CD4-positive, alpha-beta T cell treated with Interleukin-17A for 1 hour (primary cell): ENCODE data around the gene NRARP.
A peak's percentile ranks its signal among the peaks of the same experiment; 100 is the strongest.

ENCODE experiments used
- DNase-seq: peaks from one replicate; pipeline ENCODE4 v3.0.0-alpha.2; 2020

The NRARP gene

DNA sequence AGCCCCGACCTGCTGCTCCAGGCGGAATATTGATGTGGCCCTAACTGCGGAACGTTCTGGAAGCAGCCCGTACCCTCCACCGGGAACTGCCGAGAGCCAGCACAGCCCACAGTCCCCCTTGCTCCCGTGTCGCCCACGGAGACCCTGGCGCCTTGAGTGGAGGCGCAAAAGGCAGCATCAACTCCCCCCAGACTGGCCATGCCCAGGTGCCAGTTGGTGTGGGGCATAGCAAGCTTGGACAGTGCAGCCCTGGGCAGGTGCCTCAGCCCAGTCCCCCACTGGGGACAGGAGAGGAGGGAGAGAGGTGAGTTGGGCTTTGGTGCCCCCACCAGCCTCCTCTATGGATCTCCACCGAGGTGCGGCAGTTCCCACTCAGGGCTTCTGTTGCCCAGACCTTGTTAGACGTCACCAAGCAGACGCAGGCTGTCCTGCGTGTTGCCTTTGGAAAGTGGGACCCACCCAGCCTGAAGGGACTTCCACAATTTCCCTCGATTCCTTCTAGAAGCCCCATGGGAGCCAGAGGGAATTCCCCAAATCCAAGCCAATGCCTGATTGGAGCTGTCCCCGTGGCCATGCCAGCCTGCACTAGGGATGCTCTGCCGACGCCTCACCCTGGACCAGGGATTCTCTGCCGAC is 19.8 kb upstream of the NRARP start:
- DNase-seq, result no peak

DNA sequence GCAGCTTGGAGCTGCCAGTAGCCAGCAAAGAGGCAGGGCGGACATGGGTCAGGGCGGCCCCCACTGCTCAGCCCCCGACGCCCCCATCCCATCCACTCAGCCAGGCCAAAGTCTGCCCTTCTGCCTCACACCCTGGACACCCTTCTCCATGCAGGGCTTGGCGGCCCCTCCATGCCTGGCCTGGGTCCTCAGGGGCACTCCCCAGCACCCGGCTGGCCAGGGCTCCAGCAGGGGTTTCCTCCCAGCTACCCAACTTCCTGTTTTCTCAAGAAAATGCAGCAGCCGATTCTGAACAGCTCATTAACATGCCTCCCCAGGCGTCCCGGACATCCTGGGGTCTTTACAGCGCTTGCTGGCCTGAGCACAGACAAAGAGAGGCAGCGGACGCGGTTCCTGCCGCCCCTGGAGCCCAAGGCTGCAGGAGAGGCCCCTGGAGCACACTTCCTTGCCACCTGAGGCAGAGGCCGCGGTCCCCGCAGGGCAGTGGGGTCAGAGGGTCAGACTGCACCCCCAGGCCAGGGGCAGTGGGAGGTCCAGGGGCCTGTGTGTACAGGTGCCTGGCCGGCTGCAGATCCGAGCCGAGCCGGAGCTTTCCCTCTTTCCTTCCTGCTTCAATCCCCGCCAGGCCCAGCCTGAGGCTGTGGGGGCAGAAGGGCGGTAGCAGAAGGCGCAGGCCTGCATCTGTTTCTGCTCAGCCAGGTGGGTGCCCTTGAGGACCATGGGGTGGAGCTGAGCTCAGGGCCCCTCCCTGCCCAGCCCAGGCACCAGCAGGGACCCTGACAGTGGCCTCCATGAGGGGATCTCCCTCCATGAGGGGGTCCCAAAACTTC is 18.7 kb upstream of the NRARP start:
- DNase-seq, result peak; percentile 31

GRCh38 chr9:137319739-137320551 is 17.9 kb upstream of the NRARP start:
- DNase-seq, result no peak

DNA sequence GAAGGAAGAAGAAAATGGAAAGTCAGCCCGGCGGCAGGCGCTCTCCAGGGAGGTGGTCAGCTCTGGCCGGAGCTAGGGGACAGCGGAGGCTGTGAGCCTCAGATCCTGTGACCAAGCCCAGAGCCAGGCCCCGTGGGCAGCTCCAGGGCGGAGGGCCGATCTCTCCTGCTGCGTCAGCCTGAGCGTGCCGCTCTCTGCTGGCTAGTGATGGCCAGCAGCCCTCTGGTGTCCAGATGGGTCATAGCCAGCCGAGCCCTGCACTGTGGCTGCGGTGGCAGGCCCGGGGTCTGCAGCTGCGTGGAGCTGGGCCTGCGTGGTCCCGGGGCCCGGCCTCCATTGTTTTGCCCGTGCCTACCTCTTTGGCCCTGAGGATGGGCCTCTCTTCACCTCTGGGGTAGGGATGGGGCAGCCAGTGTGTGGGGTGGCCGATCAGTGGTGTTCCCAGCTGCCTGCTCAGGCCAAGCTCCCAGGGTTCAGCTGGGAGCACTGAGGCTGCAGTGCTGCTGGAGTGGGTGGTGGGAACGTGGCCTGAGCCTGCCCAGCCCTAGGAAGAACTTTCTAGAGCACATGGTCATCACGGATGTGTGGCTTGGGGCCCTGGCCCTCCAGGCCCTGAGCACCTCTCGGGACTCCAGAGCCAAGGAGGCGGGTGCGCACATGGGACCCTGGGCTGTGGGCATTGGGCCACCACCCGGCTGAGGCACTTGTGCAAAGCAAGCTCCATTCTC is 17.1 kb upstream of the NRARP start:
- no peak for DNase-seq

- no peak for DNase-seq
Measured at GRCh38 chr9:137318602-137319001, 16.5 kb upstream of the NRARP start.

DNA sequence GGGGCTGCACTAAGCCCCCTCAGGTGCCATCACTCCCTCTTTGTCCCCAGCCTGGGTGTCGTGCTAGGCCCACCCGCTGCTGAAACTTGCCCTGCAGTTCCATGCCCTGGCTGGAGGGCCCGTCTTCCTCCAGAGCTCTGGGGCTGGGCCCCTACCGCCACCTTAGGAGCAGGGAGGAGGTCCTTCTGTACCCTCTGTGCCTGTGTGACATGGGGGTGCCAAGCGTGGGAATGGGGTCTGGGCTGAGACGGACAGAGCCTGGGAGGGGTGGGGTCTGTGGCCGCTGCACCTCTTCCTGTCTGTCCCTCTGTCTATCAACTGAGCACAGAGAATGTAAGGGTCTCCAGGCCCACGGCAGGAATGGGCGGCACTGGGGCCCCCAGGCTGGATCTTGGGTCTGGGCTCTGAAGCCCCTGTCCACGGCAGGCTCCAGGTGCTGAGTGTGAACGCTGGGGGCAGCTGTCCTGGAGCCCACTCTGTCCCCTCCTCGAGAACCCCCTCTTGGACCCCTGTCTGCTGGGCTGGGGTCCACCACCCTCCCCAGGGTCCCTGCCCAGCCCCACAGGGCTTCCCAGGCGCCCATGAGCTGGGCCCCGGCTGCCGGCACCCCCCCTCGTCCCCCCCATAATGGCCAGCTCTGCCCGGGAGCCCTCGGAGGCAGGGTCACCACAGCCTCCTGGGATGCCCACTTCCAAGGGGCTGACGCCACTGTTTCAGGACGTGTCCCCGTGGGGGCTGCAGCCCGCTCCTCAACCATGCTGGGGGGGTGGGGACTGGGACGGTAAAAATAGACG is 15.8 kb upstream of the NRARP start:
- DNase-seq, result no peak

DNA sequence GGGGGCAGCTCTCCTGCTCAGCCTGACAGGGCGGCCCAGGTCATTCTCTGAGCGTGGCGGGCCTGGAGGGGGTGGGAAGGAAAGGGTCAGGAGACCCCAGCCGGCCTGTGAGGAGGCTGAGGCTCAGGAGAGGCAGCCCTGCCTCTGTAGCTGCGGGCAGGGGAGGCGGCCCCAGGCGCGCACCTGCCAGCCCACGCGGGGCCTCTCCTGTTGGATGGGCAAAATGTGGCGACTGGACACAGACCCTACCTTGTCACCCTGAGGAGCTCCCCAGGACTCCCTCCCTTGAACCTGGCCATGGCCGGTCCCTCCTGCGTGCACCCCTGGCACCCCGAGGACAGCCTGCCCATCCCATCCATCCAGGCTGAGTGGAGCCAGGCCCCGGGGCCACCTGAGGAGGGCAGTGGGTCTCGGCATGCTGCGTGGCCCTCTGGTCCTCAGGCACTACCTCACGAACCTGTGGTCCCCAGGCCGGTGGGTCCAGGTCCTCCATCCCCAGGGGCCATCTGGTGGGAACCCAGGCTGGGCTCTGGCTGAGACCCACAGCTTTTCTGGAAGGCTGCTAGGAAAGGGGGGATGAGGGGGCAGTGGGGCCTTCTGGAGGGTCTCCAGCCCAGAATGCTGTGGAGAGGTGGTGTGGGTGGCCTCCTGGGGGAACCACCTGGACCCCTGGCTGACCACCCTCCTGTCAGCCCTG is 15.1 kb upstream of the NRARP start:
- DNase-seq, result no peak

- DNase-seq, result no peak
Measured at GRCh38 chr9:137316012-137316981, 14.2 kb upstream of the NRARP start.

DNA sequence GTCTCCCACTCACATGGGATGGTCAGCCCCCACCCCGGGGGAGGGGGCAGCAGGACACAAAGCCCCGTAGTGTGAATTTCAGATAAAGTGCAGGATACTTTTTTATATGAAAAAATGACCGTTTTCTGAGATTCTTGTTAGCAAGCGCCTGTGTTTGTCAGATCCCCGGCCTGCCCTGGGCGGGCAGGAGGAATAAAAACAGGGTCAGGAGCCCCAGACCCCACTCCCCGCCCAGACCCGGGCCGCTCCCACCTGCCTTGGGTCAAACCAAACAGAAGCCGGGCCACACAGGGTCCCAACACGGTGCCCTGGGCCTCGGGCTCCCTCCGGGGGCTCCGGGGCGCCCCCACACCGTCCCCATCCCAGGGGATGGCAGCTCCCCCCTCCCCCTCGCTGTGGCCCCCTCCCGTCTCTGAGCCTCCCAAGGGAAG is 13.5 kb upstream of the NRARP start:
- DNase-seq, result no peak

DNA sequence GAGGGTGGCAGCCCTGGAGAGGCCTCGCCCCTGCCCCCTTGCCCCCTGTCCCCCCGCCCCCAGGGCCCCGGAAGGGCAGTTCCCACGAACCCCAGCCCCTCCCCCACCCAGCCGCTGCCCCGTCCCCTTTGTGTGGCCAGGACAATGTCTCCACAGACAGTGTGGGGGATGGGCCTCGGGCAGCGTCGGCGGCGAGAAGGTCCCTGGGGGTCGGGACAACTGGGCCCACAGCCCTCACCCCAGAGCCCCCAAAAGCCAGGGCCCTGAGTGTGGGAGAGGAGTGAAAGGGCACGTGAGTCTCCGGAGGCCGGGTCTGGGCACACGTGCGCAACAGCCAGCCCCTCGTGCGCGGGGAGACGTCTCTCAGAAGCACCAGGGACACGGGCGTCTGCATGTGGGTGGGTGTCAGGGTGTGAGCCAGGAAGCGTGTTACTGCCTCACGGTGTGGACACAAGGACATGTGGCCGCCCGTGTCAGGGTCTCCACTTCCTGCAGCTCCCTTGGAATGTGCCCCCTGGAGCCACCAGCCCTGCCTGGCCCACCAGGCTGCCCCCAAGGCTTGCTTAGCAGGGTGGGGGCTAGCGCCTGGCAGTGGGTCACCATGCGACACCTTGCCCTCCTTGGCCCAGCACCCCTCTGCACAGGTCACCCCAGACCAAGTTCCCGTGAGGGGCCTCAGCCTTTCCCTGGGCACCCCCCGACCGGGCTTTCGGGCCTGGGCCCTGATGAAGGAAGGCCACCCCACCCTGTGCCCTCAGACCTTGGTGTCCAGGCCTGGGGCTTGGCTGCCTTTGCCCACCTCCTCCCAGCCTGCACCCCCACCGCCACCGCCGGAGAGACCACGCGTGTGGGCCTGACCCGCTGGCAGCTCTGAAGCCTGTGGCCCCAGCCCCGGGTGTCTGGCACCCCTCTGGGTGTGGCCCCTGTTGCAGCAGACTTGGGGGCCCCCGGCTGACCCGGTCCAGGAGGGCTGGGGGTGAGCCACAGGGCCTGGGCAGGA is 12.8 kb upstream of the NRARP start:
- no peak for DNase-seq

DNA sequence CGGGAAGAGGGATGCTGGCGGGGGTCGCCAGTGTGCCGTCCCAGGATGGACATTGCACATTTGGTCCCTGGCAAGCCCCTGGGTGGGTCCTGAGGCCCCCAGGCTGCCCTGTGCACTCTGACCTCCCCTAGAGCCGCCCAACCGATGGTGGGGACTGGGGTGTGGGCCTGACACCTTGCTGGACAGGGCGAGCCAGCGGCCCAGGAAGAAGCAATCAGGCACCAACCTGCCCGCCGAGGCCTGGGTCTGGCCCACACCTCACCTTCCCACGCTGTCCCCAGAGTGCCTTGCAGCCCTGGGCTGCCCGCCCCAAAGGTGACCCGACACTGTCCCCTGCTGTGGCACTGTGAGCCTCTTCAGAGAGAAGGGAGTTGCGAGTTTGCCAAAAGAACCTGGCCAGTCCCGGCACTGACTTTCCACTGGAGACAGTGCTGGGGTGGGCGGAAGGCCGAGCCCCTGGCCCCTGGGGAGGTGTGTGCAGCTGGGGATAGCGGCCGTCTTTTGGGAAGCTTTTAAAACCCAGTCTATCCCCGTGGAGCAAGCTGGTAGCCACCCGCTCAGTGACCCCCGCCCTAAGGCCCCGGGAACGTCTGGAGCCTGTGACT is 12.0 kb upstream of the NRARP start:
- no peak for DNase-seq

DNA sequence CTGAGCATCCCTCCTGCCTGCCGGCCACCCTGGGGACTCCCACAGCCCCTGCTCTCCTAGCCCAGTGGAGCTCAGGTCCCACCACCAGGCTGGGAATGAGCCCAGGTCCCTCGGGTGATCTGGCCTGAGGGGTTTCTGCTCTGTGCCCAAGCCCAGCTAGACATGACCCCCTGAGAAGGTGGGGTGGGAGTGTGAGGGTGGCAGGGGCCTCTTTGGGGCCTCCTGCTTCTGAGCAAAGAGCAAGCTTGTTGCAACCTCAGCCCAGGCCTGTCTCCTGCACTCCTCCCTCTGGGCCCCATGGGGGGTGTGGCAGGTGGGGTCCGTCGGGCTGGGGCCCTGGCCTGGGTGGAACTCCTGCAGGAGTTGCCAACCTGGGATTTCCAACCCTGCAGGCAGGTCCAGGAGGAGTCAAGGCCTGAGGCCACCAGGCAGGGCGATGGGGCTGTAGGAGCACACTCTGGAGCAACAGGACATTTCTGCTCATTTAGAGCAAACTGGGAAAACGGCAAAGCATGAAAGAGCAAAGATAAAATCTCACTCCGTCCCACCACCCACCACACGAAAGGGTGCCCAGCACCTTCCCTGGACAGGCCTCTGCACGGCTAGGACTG is 11.4 kb upstream of the NRARP start:
- no peak for DNase-seq

DNA sequence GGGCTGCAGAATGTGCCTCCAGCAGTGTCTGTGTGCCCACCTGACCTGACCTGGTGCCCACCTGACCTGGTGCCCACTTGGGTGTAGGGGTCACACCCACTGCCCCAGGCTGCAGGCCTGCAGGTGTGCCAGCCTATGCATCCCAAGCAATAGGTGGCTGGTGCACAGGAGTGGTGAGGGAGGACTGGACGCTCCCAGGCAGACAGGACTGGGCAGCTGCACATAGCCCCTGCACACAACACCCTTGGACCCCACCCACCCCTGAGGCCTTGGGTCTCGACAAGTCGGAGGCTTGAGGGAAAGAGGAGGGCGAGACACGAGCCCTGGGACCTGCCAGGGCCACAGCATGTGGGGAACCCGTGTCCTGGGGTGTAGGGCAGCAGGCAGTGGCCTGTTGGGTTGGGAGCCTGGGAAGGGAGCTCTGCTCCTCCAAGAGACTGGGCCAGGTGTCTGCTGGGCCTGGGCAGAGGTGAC is 10.8 kb upstream of the NRARP start:
- DNase-seq, result no peak

GRCh38 chr9:137311986-137312851 is 10.1 kb upstream of the NRARP start:
- no peak for DNase-seq

GRCh38 chr9:137311171-137311985 is 9.3 kb upstream of the NRARP start:
- DNase-seq, result peak; percentile 26
